H9 (cell line): ENCODE results near the gene FHIT. TPM values are rescaled to one million over a fixed set of nuclear protein-coding genes. Genes with fewer than 3 reads are reported as not detected.

ENCODE experiments used
- DNase-seq: peaks from one replicate; pipeline ENCODE4 v3.0.0-alpha.2; 2017
- H2AFZ ChIP-seq: one replicate; pipeline ENCODE4 v1.6.1; 2013; ENCODE audit warnings: mild to moderate bottlenecking, low read length, control low read depth, moderate library complexity
- H2AK5ac ChIP-seq: 2 replicates; pipeline ENCODE4 v1.6.1; 2013; ENCODE audit warnings: low read length, control low read depth, mixed read lengths; ENCODE audit not compliant: insufficient read length
- H2BK120ac ChIP-seq: one replicate; pipeline ENCODE4 v1.6.1; 2013; ENCODE audit warnings: low read depth, mild to moderate bottlenecking, low read length, control low read depth, inconsistent platforms; ENCODE audit not compliant: poor library complexity, severe bottlenecking
- H2BK12ac ChIP-seq: 2 replicates; pipeline ENCODE4 v1.6.1; 2013; ENCODE audit warnings: low read length, control low read depth, mixed read lengths, low read depth; ENCODE audit not compliant: insufficient read length
- H2BK15ac ChIP-seq: 2 replicates; pipeline ENCODE4 v1.6.1; 2013; ENCODE audit warnings: low read depth, low read length, control low read depth
- H2BK20ac ChIP-seq: one replicate; pipeline ENCODE4 v1.6.1; 2013; ENCODE audit warnings: low read depth, mild to moderate bottlenecking, low read length, control low read depth, inconsistent platforms; ENCODE audit not compliant: poor library complexity, severe bottlenecking
- H2BK5ac ChIP-seq: 2 replicates; pipeline ENCODE4 v1.6.1; 2013; ENCODE audit warnings: low read length, control low read depth, mixed read lengths; ENCODE audit not compliant: insufficient read length
- H3K14ac ChIP-seq: 2 replicates; pipeline ENCODE4 v1.6.1; 2013; ENCODE audit warnings: low read length, control low read depth; ENCODE audit not compliant: insufficient read depth
- H3K18ac ChIP-seq: 2 replicates; pipeline ENCODE4 v1.6.1; 2013; ENCODE audit warnings: low read depth, mild to moderate bottlenecking, mixed read lengths, low read length, control low read depth; ENCODE audit not compliant: insufficient read length
- H3K23ac ChIP-seq: 2 replicates; pipeline ENCODE4 v1.6.1; 2013; ENCODE audit warnings: low read length, control low read depth, mixed read lengths, low read depth; ENCODE audit not compliant: insufficient read length
- H3K23me2 ChIP-seq: 2 replicates; pipeline ENCODE4 v1.6.1; 2013; ENCODE audit warnings: low read depth, mild to moderate bottlenecking, mixed read lengths, low read length, control low read depth; ENCODE audit not compliant: insufficient read length, poor library complexity, severe bottlenecking
- H3K27ac ChIP-seq: 2 replicates; pipeline ENCODE4 v1.5.1; 2013; ENCODE audit warnings: low read length, control low read depth, mixed read lengths, low read depth; ENCODE audit not compliant: insufficient read length
- H3K27me3 ChIP-seq: 2 replicates; pipeline ENCODE4 v1.6.1; 2013; ENCODE audit warnings: low read length, control low read depth, inconsistent platforms; ENCODE audit not compliant: insufficient read depth
- H3K4ac ChIP-seq: 2 replicates; pipeline ENCODE4 v1.6.1; 2013; ENCODE audit warnings: low read depth, mild to moderate bottlenecking, control low read depth, inconsistent platforms, low read length, moderate library complexity
- H3K4me1 ChIP-seq: 2 replicates; pipeline ENCODE4 v1.6.1; 2013; ENCODE audit warnings: low read length, control low read depth, inconsistent platforms; ENCODE audit not compliant: insufficient read depth
- H3K4me2 ChIP-seq: 2 replicates; pipeline ENCODE4 v1.6.1; 2013; ENCODE audit warnings: low read length, control low read depth, mixed read lengths; ENCODE audit not compliant: insufficient read length, insufficient read depth
- H3K56ac ChIP-seq: 2 replicates; pipeline ENCODE4 v1.6.1; 2013; ENCODE audit warnings: low read depth, mild to moderate bottlenecking, mixed read lengths, low read length, control low read depth; ENCODE audit not compliant: insufficient read length
- H3K79me1 ChIP-seq: 2 replicates; pipeline ENCODE4 v1.6.1; 2013; ENCODE audit warnings: low read depth, mild to moderate bottlenecking, moderate library complexity, low read length, control low read depth, inconsistent platforms; ENCODE audit not compliant: insufficient read depth, poor library complexity, severe bottlenecking
- H3K79me2 ChIP-seq: 2 replicates; pipeline ENCODE4 v1.6.1; 2013; ENCODE audit warnings: low read length, control low read depth, inconsistent platforms; ENCODE audit not compliant: insufficient read depth
- H3K9ac ChIP-seq: 2 replicates; pipeline ENCODE4 v1.6.1; 2013; ENCODE audit warnings: low read length, control low read depth, mixed read lengths; ENCODE audit not compliant: insufficient read length; ENCODE audit errors: extremely low read depth
- H3K9me3 ChIP-seq: one replicate; pipeline ENCODE4 v1.6.1; 2013; ENCODE audit warnings: low read depth, low read length, inconsistent platforms; ENCODE audit not compliant: control insufficient read depth
- H3T11ph ChIP-seq: one replicate; pipeline ENCODE4 v1.6.1; 2013; ENCODE audit warnings: mild to moderate bottlenecking, low read length, control low read depth, inconsistent platforms
- H4K20me1 ChIP-seq: one replicate; pipeline ENCODE4 v1.6.1; 2013; ENCODE audit not compliant: control insufficient read depth, insufficient read length, insufficient read depth
- H4K5ac ChIP-seq: 2 replicates; pipeline ENCODE4 v1.6.1; 2013; ENCODE audit warnings: low read depth, mild to moderate bottlenecking, mixed read lengths, low read length, control low read depth; ENCODE audit not compliant: insufficient read length
- H4K8ac ChIP-seq: replicated peaks from 2 replicates; pipeline ENCODE4 v1.6.1; 2013; ENCODE audit warnings: low read length, control low read depth, mixed read lengths, low read depth; ENCODE audit not compliant: insufficient read length
- H4K91ac ChIP-seq: 2 replicates; pipeline ENCODE4 v1.6.1; 2013; ENCODE audit warnings: low read depth, mild to moderate bottlenecking, moderate library complexity, mixed read lengths, low read length, control low read depth; ENCODE audit not compliant: insufficient read length
- H3K27ac Mint-ChIP-seq, 3 experiments: 2 replicates in 2 of 3; 3 replicates in 1 of 3; pipeline ENCODE4 v1.8.0; 2020 to 2021; ENCODE audit warnings: mixed read lengths in 3 of 3, mild to moderate bottlenecking in 1 of 3, moderate library complexity in 1 of 3
- H3K27me3 Mint-ChIP-seq: 2 replicates; pipeline ENCODE4 v1.8.0; 2021; ENCODE audit warnings: low read depth, mild to moderate bottlenecking, moderate library complexity, mixed read lengths
- H3K36me3 Mint-ChIP-seq, 3 experiments: 2 replicates in 2 of 3; 3 replicates in 1 of 3; pipeline ENCODE4 v1.8.0; 2020 to 2021; ENCODE audit warnings: low read depth in 3 of 3, mixed read lengths in 3 of 3; ENCODE audit not compliant: insufficient read depth in 1 of 3
- H3K4me1 Mint-ChIP-seq, 2 experiments: 2 replicates each; pipeline ENCODE4 v1.8.0; 2020; ENCODE audit warnings: mixed read lengths in 2 of 2
- H3K4me3 Mint-ChIP-seq, 2 experiments: 2 replicates in 1 of 2; 3 replicates in 1 of 2; pipeline ENCODE4 v1.8.0; 2020 to 2021; ENCODE audit warnings: mild to moderate bottlenecking in 2 of 2, mixed read lengths in 2 of 2, moderate library complexity in 1 of 2
- H3K9me3 Mint-ChIP-seq, 2 experiments: 2 replicates in 1 of 2; 3 replicates in 1 of 2; pipeline ENCODE4 v1.8.0; 2020; ENCODE audit warnings: mild to moderate bottlenecking in 2 of 2, mixed read lengths in 2 of 2, moderate library complexity in 1 of 2
- CTCF ChIP-seq: fragments of 200-600 bp; sonication (generic); conservative IDR thresholded peaks from 3 replicates; pipeline ENCODE4 v1.8.0; 2021; ENCODE audit warnings: antibody characterized with exemption, mild to moderate bottlenecking
- total RNA-seq: library from RNA; stranded (reverse); gene quantifications from 2 replicates; pipeline ENCODE4 v1.2.1, GENCODE V29; 2021

The FHIT gene
- total RNA-seq, 1 experiment from 2014 or later: 3.0 TPM

DNA sequence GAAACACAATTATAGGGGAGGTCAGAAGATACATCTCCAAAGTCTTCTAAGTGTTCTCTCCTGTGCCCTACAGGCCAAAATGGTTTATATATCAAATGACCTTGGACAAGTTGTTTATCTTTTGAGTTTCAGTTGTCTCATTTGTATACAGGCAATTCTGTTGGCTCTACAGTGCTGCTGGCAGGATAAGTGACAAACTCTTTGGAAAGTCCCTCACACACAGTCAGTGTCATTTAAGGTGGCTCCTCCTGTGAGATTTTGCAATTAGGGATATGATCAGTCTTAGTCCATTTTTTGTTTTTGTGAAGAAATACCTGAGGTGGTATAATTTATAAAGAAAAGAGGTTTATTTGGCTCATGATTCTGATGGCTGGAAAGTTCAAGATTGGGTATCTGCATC is 1165.6 kb downstream of the FHIT start:
- peaks cover 6 to 7% of the 10 kb centered on the region in 2 experiments for H3K4me1 Mint-ChIP-seq

More for the DNA sequence above, 1165.6 kb downstream of the FHIT start:
- H3K27me3 Mint-ChIP-seq: no peaks in the 10 kb centered on the region; the same call in 1 of the 2 replicates
- H3K4me2 ChIP-seq: no peak overlapping the region
- H2BK12ac ChIP-seq: no peak overlapping the region
- H3K56ac ChIP-seq: no peak overlapping the region
- no peak overlapping the region for H3K27ac ChIP-seq
- no peak overlapping the region for H3K9ac ChIP-seq
- H3K4me3 Mint-ChIP-seq: no peak overlapping the region
- no peak overlapping the region for H4K5ac ChIP-seq
- peaks cover 4% of the 10 kb centered on the region in 2 experiments; a peak in 3 of 5 replicates for H3K9me3 Mint-ChIP-seq
- H3K23ac ChIP-seq: no peak overlapping the region
- no peak overlapping the region for H2AK5ac ChIP-seq
- H3K9me3 ChIP-seq: no peaks in the 10 kb centered on the region
- no peak overlapping the region for H2BK5ac ChIP-seq
- H3K27ac Mint-ChIP-seq: no peak overlapping the region
- H3K14ac ChIP-seq: no peak overlapping the region
- H2BK15ac ChIP-seq: no peak overlapping the region
- H3K4ac ChIP-seq: no peak overlapping the region
- no peak for TF ChIP-seq CTCF
- H3K27me3 ChIP-seq: no peaks in the 10 kb centered on the region
- H4K8ac ChIP-seq: no peak overlapping the region
- H3K79me2 ChIP-seq: no peaks in the 10 kb centered on the region
- DNase-seq: no peak
- no peak overlapping the region for H3T11ph ChIP-seq
- H3K18ac ChIP-seq: no peak overlapping the region
- 0 out of 2 replicates have a peak, but pooled peaks cover 1% of the 10 kb centered on the region for H3K4me1 ChIP-seq
- no peak overlapping the region for H4K91ac ChIP-seq
- H2BK120ac ChIP-seq: no peak overlapping the region
- no peak overlapping the region for H2BK20ac ChIP-seq
- H2AFZ ChIP-seq: no peak overlapping the region
- H4K20me1 ChIP-seq: no peaks in the 10 kb centered on the region
- H3K79me1 ChIP-seq: no peaks in the 10 kb centered on the region
- H3K23me2 ChIP-seq: no peaks in the 10 kb centered on the region
- no peaks in the 10 kb centered on the region; a peak in 1 of 7 replicates for H3K36me3 Mint-ChIP-seq
